Common myeloid progenitor, CD34-positive (primary cell): ENCODE data around the gene EPS8.

ENCODE experiments used
- CTCF ChIA-PET: fragments of 350-600 bp; sonication (Branson Sonifier 250); formaldehyde crosslinking; loops from one replicate; lab custom pipeline; 2021; ENCODE audit warnings: antibody characterized with exemption; lab: Charles Lee
- POLR2A ChIA-PET: fragments of 350-600 bp; sonication (Branson Sonifier 250); formaldehyde crosslinking; loops from one replicate; lab custom pipeline; 2021; ENCODE audit warnings: antibody characterized with exemption; lab: Charles Lee
- DNase-seq, 3 donors: peaks; one replicate each; pipeline versions ENCODE4 v3.0.0 to v3.0.0-alpha.2; 2013
- H3K27ac ChIP-seq, 2 experiments: 1 replicate in 1 of 2; 2 replicates in 1 of 2; pipeline ENCODE4 v1.7.0; 2013; ENCODE audit warnings: inconsistent platforms in 2 of 2, low read length in 2 of 2, mild to moderate bottlenecking in 2 of 2, low read depth in 1 of 2, moderate library complexity in 1 of 2; ENCODE audit not compliant: severe bottlenecking in 2 of 2, insufficient read depth in 1 of 2, poor library complexity in 1 of 2
- H3K27me3 ChIP-seq, 5 experiments: replicated peaks in 2 of 5; 1 replicate in 3 of 5; 2 replicates in 2 of 5; pipeline versions ENCODE4 v1.6.1 to v1.7.0; 2013; ENCODE audit warnings: low read length in 4 of 5, mild to moderate bottlenecking in 2 of 5, moderate library complexity in 2 of 5, inconsistent platforms in 1 of 5; ENCODE audit not compliant: insufficient read depth in 5 of 5, control insufficient read depth in 4 of 5
- H3K36me3 ChIP-seq, 4 experiments: 1 replicate in 2 of 4; 2 replicates in 2 of 4; pipeline versions ENCODE4 v1.6.1 to v1.7.0; 2013; ENCODE audit warnings: low read length in 3 of 4, control low read depth in 1 of 4, mild to moderate bottlenecking in 1 of 4; ENCODE audit not compliant: control insufficient read depth in 4 of 4, insufficient read depth in 4 of 4
- H3K4me1 ChIP-seq, 4 experiments: 1 replicate in 3 of 4; 2 replicates in 1 of 4; pipeline versions ENCODE4 v1.6.1 to v1.7.1; 2013; ENCODE audit warnings: low read length in 3 of 4, mild to moderate bottlenecking in 3 of 4, control low read depth in 1 of 4, inconsistent platforms in 1 of 4, moderate library complexity in 1 of 4; ENCODE audit not compliant: control insufficient read depth in 4 of 4, insufficient read depth in 4 of 4; ENCODE audit errors: control extremely low read depth in 1 of 4
- H3K4me3 ChIP-seq, 7 experiments: 1 replicate in 4 of 7; 2 replicates in 3 of 7; pipeline versions ENCODE4 v1.5.1 to v1.7.0; 2013; ENCODE audit warnings: mild to moderate bottlenecking in 7 of 7, low read length in 6 of 7, moderate library complexity in 6 of 7, inconsistent platforms in 2 of 7, low read depth in 2 of 7, control low read depth in 1 of 7; ENCODE audit not compliant: insufficient read depth in 4 of 7, control insufficient read depth in 1 of 7; ENCODE audit errors: extremely low read depth in 1 of 7
- H3K9me3 ChIP-seq, 5 experiments: 1 replicate in 4 of 5; 2 replicates in 1 of 5; pipeline versions ENCODE4 v1.6.1 to v1.7.1; 2013; ENCODE audit warnings: low read length in 4 of 5, mild to moderate bottlenecking in 2 of 5, inconsistent platforms in 1 of 5, low read depth in 1 of 5, moderate library complexity in 1 of 5; ENCODE audit not compliant: control insufficient read depth in 4 of 5, insufficient read depth in 2 of 5; ENCODE audit errors: control extremely low read depth in 1 of 5
- WGBS: methylation state at CpG from one replicate; pipeline ENCODE4 v1.1.5; 2013; ENCODE audit not compliant: insufficient coverage; 5-methylcytosine and 5-hydroxymethylcytosine counted together

The EPS8 gene

GRCh38 chr12:15732341-15733061 is 56.7 kb downstream of the EPS8 start:
- H3K4me1 ChIP-seq: no peaks in the 10 kb centered on the region
- H3K36me3 ChIP-seq: no peaks in the 10 kb centered on the region
- 100% methylated on average over 3 of the region's 6 CpGs for WGBS
- POLR2A ChIA-PET: no interaction called here
- DNase-seq: no peak
- CTCF ChIA-PET: interaction anchor here (1.2 kb wide), 1 partner anchor 70 kb away, joined by 3 read pairs; no protein-coding TSS in a partner anchor
- no peaks in the 10 kb centered on the region for H3K9me3 ChIP-seq
- H3K4me3 ChIP-seq: no peak overlapping the region
- H3K27ac ChIP-seq: no peak overlapping the region
- H3K27me3 ChIP-seq: no peaks in the 10 kb centered on the region

- H3K4me3 ChIP-seq: no peak overlapping the region
- no peaks in the 10 kb centered on the region for H3K4me1 ChIP-seq
- no peak for DNase-seq
- POLR2A ChIA-PET: no interaction called here
- CTCF ChIA-PET: interaction anchor here (0.6 kb wide), 1 partner anchor 73 kb away, joined by 3 read pairs; no protein-coding TSS in a partner anchor
- whole genome bisulfite sequencing: 93% methylated on average over 2 of the region's 3 CpGs
- H3K27me3 ChIP-seq: no peaks in the 10 kb centered on the region
- no peaks in the 10 kb centered on the region for H3K9me3 ChIP-seq
- H3K27ac ChIP-seq: no peak overlapping the region
- H3K36me3 ChIP-seq: no peaks in the 10 kb centered on the region
Observed at GRCh38 chr12:15731940-15732339, 57.2 kb downstream of the EPS8 start.

- POLR2A ChIA-PET: no interaction called here
- CTCF ChIA-PET: no interaction called here
Observed at GRCh38 chr12:15729097-15729496, 60.1 kb downstream of the EPS8 start.

GRCh38 chr12:15728118-15728598 is 61.0 kb downstream of the EPS8 start:
- Histone ChIP-seq H3K36me3 (no peaks in the 10 kb centered on the region), H3K4me3 (no peak overlapping the region), H3K27ac (no peak overlapping the region), H3K9me3 (no peaks in the 10 kb centered on the region), H3K4me1 (no peaks in the 10 kb centered on the region), H3K27me3 (no peaks in the 10 kb centered on the region)
- CTCF ChIA-PET: no interaction called here
- POLR2A ChIA-PET: no interaction called here
- DNase-seq: no peak
- 100% methylated on average over 3 of the region's 5 CpGs for WGBS

More at GRCh38 chr12:15729097-15729496, 60.1 kb downstream of the EPS8 start:
- no peak for DNase-seq
- Histone ChIP-seq H3K9me3 (no peaks in the 10 kb centered on the region), H3K4me1 (no peaks in the 10 kb centered on the region), H3K27ac (no peak overlapping the region), H3K36me3 (no peaks in the 10 kb centered on the region), H3K4me3 (no peak overlapping the region), H3K27me3 (no peaks in the 10 kb centered on the region)
- WGBS: 100% methylated on average over 2 of the region's 4 CpGs

- Histone ChIP-seq H3K27ac (no peak overlapping the region), H3K9me3 (no peaks in the 10 kb centered on the region), H3K36me3 (no peaks in the 10 kb centered on the region), H3K4me3 (no peak overlapping the region), H3K27me3 (no peaks in the 10 kb centered on the region), H3K4me1 (no peaks in the 10 kb centered on the region)
- CTCF ChIA-PET: interaction anchor here (0.8 kb wide), 1 partner anchor 21 kb away, joined by 3 read pairs; no protein-coding TSS in a partner anchor
- no peak for DNase-seq
- POLR2A ChIA-PET: no interaction called here
Observed at GRCh38 chr12:15726878-15727150, 62.4 kb downstream of the EPS8 start.

GRCh38 chr12:15726027-15726877 is 62.9 kb downstream of the EPS8 start:
- no peaks in the 10 kb centered on the region for H3K27me3 ChIP-seq
- 43% methylated on average over 1 of the region's 2 CpGs for WGBS
- no peak overlapping the region for H3K27ac ChIP-seq
- no peaks in the 10 kb centered on the region for H3K36me3 ChIP-seq
- no peak overlapping the region for H3K4me3 ChIP-seq
- DNase-seq: peak in 2 of 3 donors; percentile 18 to 20
- no peaks in the 10 kb centered on the region for H3K9me3 ChIP-seq
- CTCF ChIA-PET: interaction anchor here (0.8 to 1.2 kb wide), 2 partner anchors 13 to 21 kb away, joined by 3 read pairs; no protein-coding TSS in a partner anchor
- POLR2A ChIA-PET: interaction anchor here (0.7 kb wide), 1 partner anchor 211 kb away, joined by 3 read pairs; no protein-coding TSS in a partner anchor
- H3K4me1 ChIP-seq: peaks cover 0 to 3% (median 0%) of the 10 kb centered on the region in 4 experiments

- Histone ChIP-seq H3K9me3 (no peaks in the 10 kb centered on the region), H3K27ac (no peak overlapping the region), H3K4me3 (no peak overlapping the region), H3K36me3 (no peaks in the 10 kb centered on the region), H3K27me3 (no peaks in the 10 kb centered on the region), H3K4me1 (peaks cover 0 to 5% (median 1%) of the 10 kb centered on the region in 4 experiments)
- DNase-seq: no peak
- no CpG with 5 or more reads among the region's 1 CpG for WGBS
- ChIA-PET POLR2A (no interaction called here), CTCF (no interaction called here)
Observed at GRCh38 chr12:15722951-15723350, 66.2 kb downstream of the EPS8 start.
